Loucy (cell line): ENCODE measurements around the gene RHOT2.

Source experiments
- H2AFZ ChIP-seq: fragments of 200-600 bp; sonication (generic); 2 replicates; pipeline ENCODE4 v1.6.0; 2016; ENCODE audit warnings: antibody characterized with exemption, mild to moderate bottlenecking, low read length, moderate library complexity
- H3F3A ChIP-seq: fragments of 200-600 bp; 2 replicates; pipeline ENCODE4 v1.6.0; 2016; ENCODE audit warnings: antibody characterized with exemption, low read depth, mild to moderate bottlenecking
- H3K27me3 ChIP-seq: fragments of 200-600 bp; sonication (generic); 2 replicates; pipeline ENCODE4 v1.6.1; 2014; ENCODE audit warnings: low read length, mild to moderate bottlenecking; ENCODE audit not compliant: insufficient read depth, poor library complexity, severe bottlenecking
- H3K36me3 ChIP-seq: fragments of 200-600 bp; sonication (generic); 2 replicates; pipeline ENCODE4 v1.6.1; 2016; ENCODE audit warnings: low read length; ENCODE audit not compliant: insufficient read depth
- H3K4me1 ChIP-seq: fragments of 200-600 bp; sonication (generic); 2 replicates; pipeline ENCODE4 v1.5.1; 2014; ENCODE audit warnings: low read length, mild to moderate bottlenecking; ENCODE audit not compliant: insufficient read depth, poor library complexity, severe bottlenecking
- H3K4me2 ChIP-seq: fragments of 200-600 bp; sonication (generic); 2 replicates; pipeline ENCODE4 v1.6.0; 2014; ENCODE audit warnings: antibody characterized with exemption, low read length, low read depth, mild to moderate bottlenecking; ENCODE audit not compliant: poor library complexity, severe bottlenecking
- H3K4me3 ChIP-seq: fragments of 200-600 bp; sonication (generic); 2 replicates; pipeline ENCODE4 v1.5.1; 2014; ENCODE audit warnings: low read length, mild to moderate bottlenecking, mixed read lengths; ENCODE audit not compliant: poor library complexity, severe bottlenecking
- H3K79me2 ChIP-seq: fragments of 200-600 bp; sonication (generic); 2 replicates; pipeline ENCODE4 v1.6.1; 2014; ENCODE audit warnings: low read length; ENCODE audit not compliant: insufficient read depth
- H3K9ac ChIP-seq: fragments of 200-600 bp; sonication (generic); 2 replicates; pipeline ENCODE4 v1.6.0; 2014; ENCODE audit warnings: mild to moderate bottlenecking, low read depth, low read length, moderate library complexity; ENCODE audit not compliant: poor library complexity, severe bottlenecking
- H3K9me2 ChIP-seq: fragments of 200-600 bp; sonication (generic); replicated peaks from 2 replicates; pipeline ENCODE4 v1.6.1; 2016; ENCODE audit warnings: low read depth, low read length, mixed read lengths
- H3K9me3 ChIP-seq: fragments of 200-600 bp; sonication (generic); 2 replicates; pipeline ENCODE4 v1.6.1; 2014; ENCODE audit warnings: mild to moderate bottlenecking, antibody characterized with exemption, low read length, low read depth; ENCODE audit not compliant: insufficient read depth
- H4K20me1 ChIP-seq: fragments of 200-600 bp; sonication (generic); 2 replicates; pipeline ENCODE4 v1.6.0; 2014; ENCODE audit warnings: antibody characterized with exemption, low read length, mild to moderate bottlenecking; ENCODE audit not compliant: insufficient read depth, poor library complexity, severe bottlenecking
- EZH2phosphoT487 ChIP-seq: fragments of 200-600 bp; IDR thresholded peaks from 2 replicates; pipeline ENCODE4 v1.6.1; 2018; ENCODE audit warnings: antibody characterized with exemption, mild to moderate bottlenecking, moderate library complexity, borderline replicate concordance
- TF ChIP-seq, protein P1 (sequence below): fragments of 200-600 bp; sonication (generic); conservative IDR thresholded peaks from 2 replicates; pipeline ENCODE4 v1.5.1; 2014; ENCODE audit warnings: mild to moderate bottlenecking, antibody characterized with exemption, low read length

The RHOT2 gene

DNA sequence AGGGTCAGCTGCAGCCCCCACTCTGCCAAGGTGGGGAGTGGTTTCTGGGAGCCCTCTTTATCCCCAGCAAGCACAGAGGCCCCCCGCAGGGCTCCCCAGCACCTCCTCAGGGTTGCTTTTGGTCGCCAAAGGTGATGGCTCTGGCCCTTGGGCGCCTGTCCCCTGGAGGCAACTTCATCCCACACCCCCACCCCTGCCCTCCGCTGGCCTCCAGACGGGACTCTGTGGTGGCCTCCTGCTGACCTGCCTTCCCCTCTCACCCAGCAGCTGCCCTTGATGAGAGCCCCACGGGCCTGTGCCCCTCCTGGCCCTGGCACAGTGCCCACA is 7.8 kb upstream of the RHOT2 start:
- no peaks in the 10 kb centered on the region for H3K27me3 ChIP-seq
- H3F3A ChIP-seq, result no peaks in the 10 kb centered on the region
- no peak overlapping the region for H3K4me2 ChIP-seq
- TF ChIP-seq EZH2phosphoT487, result no peak
- TF ChIP-seq, protein P1, sequence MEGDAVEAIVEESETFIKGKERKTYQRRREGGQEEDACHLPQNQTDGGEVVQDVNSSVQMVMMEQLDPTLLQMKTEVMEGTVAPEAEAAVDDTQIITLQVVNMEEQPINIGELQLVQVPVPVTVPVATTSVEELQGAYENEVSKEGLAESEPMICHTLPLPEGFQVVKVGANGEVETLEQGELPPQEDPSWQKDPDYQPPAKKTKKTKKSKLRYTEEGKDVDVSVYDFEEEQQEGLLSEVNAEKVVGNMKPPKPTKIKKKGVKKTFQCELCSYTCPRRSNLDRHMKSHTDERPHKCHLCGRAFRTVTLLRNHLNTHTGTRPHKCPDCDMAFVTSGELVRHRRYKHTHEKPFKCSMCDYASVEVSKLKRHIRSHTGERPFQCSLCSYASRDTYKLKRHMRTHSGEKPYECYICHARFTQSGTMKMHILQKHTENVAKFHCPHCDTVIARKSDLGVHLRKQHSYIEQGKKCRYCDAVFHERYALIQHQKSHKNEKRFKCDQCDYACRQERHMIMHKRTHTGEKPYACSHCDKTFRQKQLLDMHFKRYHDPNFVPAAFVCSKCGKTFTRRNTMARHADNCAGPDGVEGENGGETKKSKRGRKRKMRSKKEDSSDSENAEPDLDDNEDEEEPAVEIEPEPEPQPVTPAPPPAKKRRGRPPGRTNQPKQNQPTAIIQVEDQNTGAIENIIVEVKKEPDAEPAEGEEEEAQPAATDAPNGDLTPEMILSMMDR, result no peak
- H3K36me3 ChIP-seq, result no peaks in the 10 kb centered on the region
- H3K9me2 ChIP-seq, result no peaks in the 10 kb centered on the region
- no peak overlapping the region for H3K4me3 ChIP-seq
- H3K9me3 ChIP-seq, result no peaks in the 10 kb centered on the region
- no peaks in the 10 kb centered on the region for H3K4me1 ChIP-seq
- H3K9ac ChIP-seq, result no peak overlapping the region
- H4K20me1 ChIP-seq, result no peaks in the 10 kb centered on the region
- no peaks in the 10 kb centered on the region for H3K79me2 ChIP-seq
- H2AFZ ChIP-seq, result no peak overlapping the region

DNA sequence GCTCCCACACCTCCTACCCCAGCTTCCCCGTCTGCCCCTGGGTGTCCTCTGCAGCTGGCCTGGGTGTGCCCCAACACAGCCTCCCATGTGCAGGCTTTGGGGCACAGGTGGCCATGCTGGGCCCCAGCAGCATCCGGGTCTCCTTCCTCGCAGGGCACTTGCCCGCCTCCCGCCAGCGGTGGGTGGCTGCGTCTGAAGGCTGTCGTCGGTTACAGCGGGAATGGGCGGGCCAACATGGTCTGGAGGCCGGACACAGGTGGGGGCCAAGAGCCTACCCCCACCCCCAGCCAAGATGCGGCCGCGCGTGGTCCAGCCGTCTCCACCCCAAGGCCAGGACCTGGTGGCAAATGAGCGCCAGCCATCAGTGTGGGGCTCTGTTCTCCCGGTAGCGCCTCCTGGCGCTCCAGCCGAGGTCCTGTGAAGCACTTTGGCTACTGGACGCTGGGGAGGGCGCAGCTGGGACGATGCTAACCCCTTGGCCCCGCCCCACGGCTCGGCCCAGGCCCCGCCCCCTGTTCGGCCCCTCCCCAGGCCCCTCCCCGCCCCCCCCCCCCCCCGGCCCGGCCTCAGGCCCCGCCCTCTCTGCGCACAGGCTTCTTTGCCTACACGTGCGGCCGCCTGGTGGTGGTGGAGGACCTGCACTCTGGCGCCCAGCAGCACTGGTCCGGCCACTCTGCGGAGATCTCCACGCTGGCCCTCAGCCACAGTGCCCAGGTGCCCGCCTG is 7.3 kb upstream of the RHOT2 start:
- H3K4me3 ChIP-seq, result no peak overlapping the region

DNA sequence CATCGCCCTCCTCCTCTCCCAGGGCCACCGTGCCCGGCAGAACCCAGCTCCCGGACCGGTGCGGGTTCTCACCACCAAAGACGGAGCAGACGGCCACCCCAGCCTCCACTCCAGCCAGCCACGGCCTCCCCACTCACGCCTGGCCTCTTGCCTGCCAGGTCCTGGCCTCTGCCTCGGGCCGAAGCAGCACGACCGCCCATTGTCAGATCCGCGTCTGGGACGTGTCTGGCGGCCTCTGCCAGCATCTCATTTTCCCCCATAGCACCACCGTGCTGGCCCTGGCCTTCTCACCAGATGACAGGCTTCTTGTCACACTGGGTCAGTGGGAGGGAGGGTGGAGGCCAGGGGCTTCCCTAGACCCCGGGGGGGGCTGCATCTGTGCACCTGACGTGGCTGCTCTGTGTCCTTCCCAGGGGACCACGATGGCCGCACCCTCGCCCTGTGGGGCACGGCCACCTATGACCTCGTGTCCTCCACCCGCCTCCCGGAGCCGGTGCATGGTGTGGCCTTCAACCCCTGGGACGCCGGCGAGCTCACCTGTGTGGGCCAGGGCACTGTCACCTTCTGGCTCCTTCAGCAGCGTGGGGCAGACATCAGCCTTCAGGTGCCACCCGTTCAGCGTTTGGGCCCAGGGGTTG is 6.6 kb upstream of the RHOT2 start:
- H3K9me3 ChIP-seq, result no peaks in the 10 kb centered on the region
- no peak overlapping the region for H2AFZ ChIP-seq
- no peak for TF ChIP-seq EZH2phosphoT487
- TF ChIP-seq, protein P1, result no peak
- no peaks in the 10 kb centered on the region for H3K79me2 ChIP-seq
- H3K4me2 ChIP-seq, result no peak overlapping the region
- no peaks in the 10 kb centered on the region for H3K9me2 ChIP-seq
- no peaks in the 10 kb centered on the region for H3K4me1 ChIP-seq
- no peak overlapping the region for H3K4me3 ChIP-seq
- no peaks in the 10 kb centered on the region for H3K27me3 ChIP-seq
- H3F3A ChIP-seq, result no peaks in the 10 kb centered on the region
- H3K9ac ChIP-seq, result no peak overlapping the region
- H4K20me1 ChIP-seq, result no peaks in the 10 kb centered on the region
- no peaks in the 10 kb centered on the region for H3K36me3 ChIP-seq

More for the DNA sequence above, 7.3 kb upstream of the RHOT2 start:
- Histone ChIP-seq H3F3A (no peaks in the 10 kb centered on the region), H3K9ac (no peak overlapping the region), H3K4me1 (no peaks in the 10 kb centered on the region), H3K36me3 (no peaks in the 10 kb centered on the region), H3K27me3 (no peaks in the 10 kb centered on the region), H3K4me2 (no peak overlapping the region), H4K20me1 (no peaks in the 10 kb centered on the region), H3K79me2 (no peaks in the 10 kb centered on the region), H2AFZ (no peak overlapping the region), H3K9me2 (no peaks in the 10 kb centered on the region), H3K9me3 (no peaks in the 10 kb centered on the region)
- TF ChIP-seq EZH2phosphoT487, result no peak
- TF ChIP-seq, protein P1, result no peak
